GM03348 (cell line): Measurements from ENCODE around the gene CTSW.

ENCODE experiments used
- DNase-seq: peaks from one replicate; pipeline ENCODE4 v3.0.0; 2012; ENCODE audit warnings: low spot score

CTSW gene

GRCh38 chr11:65928667-65929066 is 49.0 kb downstream of the CTSW start:
- no peak for DNase-seq

- DNase-seq: no peak
Observed at GRCh38 chr11:65931773-65932557, 52.3 kb downstream of the CTSW start.

- DNase-seq: peak; percentile 29
Observed at GRCh38 chr11:65932558-65932919, 52.9 kb downstream of the CTSW start.
